Osteocyte (in vitro differentiated cells): ENCODE measurements around the gene DSTN. TPM values are rescaled to one million over a fixed set of nuclear protein-coding genes. Genes with fewer than 3 reads are reported as not detected.
A peak's percentile ranks its signal among the peaks of the same experiment; 100 is the strongest.

ENCODE experiments used
- DNase-seq: peaks from one replicate; pipeline ENCODE4 v3.0.0; 2021; ENCODE audit warnings: mixed read lengths; ENCODE audit not compliant: unreplicated experiment; ENCODE audit errors: extremely low spot score
- H3K27ac Mint-ChIP-seq: one replicate; pipeline ENCODE4 v1.8.0; 2021; ENCODE audit warnings: mild to moderate bottlenecking, mixed read lengths; ENCODE audit not compliant: unreplicated experiment
- H3K27me3 Mint-ChIP-seq: one replicate; pipeline ENCODE4 v1.8.0; 2021; ENCODE audit warnings: mixed read lengths; ENCODE audit not compliant: unreplicated experiment
- H3K36me3 Mint-ChIP-seq: one replicate; pipeline ENCODE4 v1.8.0; 2021; ENCODE audit warnings: mixed read lengths; ENCODE audit not compliant: unreplicated experiment
- H3K4me1 Mint-ChIP-seq: one replicate; pipeline ENCODE4 v1.8.0; 2021; ENCODE audit warnings: mixed read lengths; ENCODE audit not compliant: unreplicated experiment
- H3K4me3 Mint-ChIP-seq: one replicate; pipeline ENCODE4 v1.8.0; 2021; ENCODE audit warnings: mild to moderate bottlenecking, moderate library complexity, mixed read lengths; ENCODE audit not compliant: unreplicated experiment
- H3K9me3 Mint-ChIP-seq: one replicate; pipeline ENCODE4 v1.8.0; 2021; ENCODE audit warnings: mixed read lengths; ENCODE audit not compliant: unreplicated experiment
- CTCF ChIP-seq: fragments of 200-600 bp; sonication (generic); IDR thresholded peaks from 2 replicates; pipeline ENCODE4 v1.5.0; 2021; ENCODE audit warnings: antibody characterized with exemption, mild to moderate bottlenecking, moderate library complexity
- total RNA-seq: library from RNA; stranded (reverse); gene quantifications from 2 replicates; pipeline ENCODE4 v1.2.1, GENCODE V29; 2021

The DSTN gene
- total RNA-seq, 1 donor from 2014 or later: 684 TPM

GRCh38 chr20:17557675-17558006, 12.2 kb upstream of the DSTN start:
- TF ChIP-seq CTCF: no peak
- DNase-seq: no peak
- H3K4me3 Mint-ChIP-seq: peak overlapping the region; percentile 73
- no peaks in the 10 kb centered on the region for H3K36me3 Mint-ChIP-seq
- H3K4me1 Mint-ChIP-seq: peaks cover 66% of the 10 kb centered on the region
- peaks cover 3% of the 10 kb centered on the region for H3K9me3 Mint-ChIP-seq
- peak overlapping the region; percentile 99 for H3K27ac Mint-ChIP-seq
- H3K27me3 Mint-ChIP-seq: no peaks in the 10 kb centered on the region

- peaks cover 71% of the 10 kb centered on the region for H3K4me1 Mint-ChIP-seq
- H3K4me3 Mint-ChIP-seq: peak overlapping the region; percentile 73
- no peak for DNase-seq
- H3K36me3 Mint-ChIP-seq: no peaks in the 10 kb centered on the region
- peak overlapping the region; percentile 99 for H3K27ac Mint-ChIP-seq
- no peak for TF ChIP-seq CTCF
- peaks cover 3% of the 10 kb centered on the region for H3K9me3 Mint-ChIP-seq
- H3K27me3 Mint-ChIP-seq: no peaks in the 10 kb centered on the region
Measured at GRCh38 chr20:17558154-17558940, 11.5 kb upstream of the DSTN start.

GRCh38 chr20:17558941-17559304, 11.0 kb upstream of the DSTN start:
- no peak for DNase-seq
- Mint-ChIP-seq H3K27me3 (no peaks in the 10 kb centered on the region), H3K4me1 (peaks cover 77% of the 10 kb centered on the region), H3K27ac (peak overlapping the region; percentile 99), H3K4me3 (peak overlapping the region; percentile 73), H3K9me3 (peaks cover 3% of the 10 kb centered on the region), H3K36me3 (no peaks in the 10 kb centered on the region)
- no peak for TF ChIP-seq CTCF

GRCh38 chr20:17559338-17559737, 10.5 kb upstream of the DSTN start:
- Mint-ChIP-seq H3K27ac (peak overlapping the region; percentile 99), H3K36me3 (no peaks in the 10 kb centered on the region), H3K9me3 (peaks cover 3% of the 10 kb centered on the region), H3K27me3 (no peaks in the 10 kb centered on the region), H3K4me3 (no peak overlapping the region), H3K4me1 (peaks cover 79% of the 10 kb centered on the region)
- no peak for DNase-seq
- no peak for TF ChIP-seq CTCF

GRCh38 chr20:17560344-17561074, 9.4 kb upstream of the DSTN start:
- TF ChIP-seq CTCF: no peak
- DNase-seq: no peak
- H3K4me3 Mint-ChIP-seq: no peak overlapping the region
- H3K4me1 Mint-ChIP-seq: peaks cover 91% of the 10 kb centered on the region
- no peaks in the 10 kb centered on the region for H3K27me3 Mint-ChIP-seq
- no peaks in the 10 kb centered on the region for H3K36me3 Mint-ChIP-seq
- peaks cover 3% of the 10 kb centered on the region for H3K9me3 Mint-ChIP-seq
- peak overlapping the region; percentile 99 for H3K27ac Mint-ChIP-seq
